PC-3 (cell line): ENCODE measurements around the gene HIPK3. TPM values are rescaled to one million over a fixed set of nuclear protein-coding genes. Genes with fewer than 3 reads are reported as not detected.
"Not testable (repeated sequence)": the region's sequence is repeated elsewhere in the genome, so short reads cannot be mapped to it uniquely, and the experiment has no call there.

Experiments used
- ATAC-seq: fragments of 200-7000 bp; cut with Tn5 transposase; 2 replicates; pipeline ENCODE4 v1.9.1; 2020; ENCODE audit warnings: mild to moderate bottlenecking, moderate library complexity
- BruUV-seq: library from RNA; stranded (reverse); fragments of 400-500 nt; replicated peaks from 2 replicates; lab custom pipeline; 2021; lab: Mats Ljungman, UMichigan
- CTCF ChIA-PET: fragments of 300-600 bp; sonication (Branson Sonifier 250); formaldehyde crosslinking; loops from one replicate; lab custom pipeline; 2022; ENCODE audit warnings: antibody characterized with exemption; lab: Charles Lee
- POLR2A ChIA-PET: fragments of 300-600 bp; sonication (Branson Sonifier 250); formaldehyde crosslinking; loops from one replicate; lab custom pipeline; 2022; ENCODE audit warnings: antibody characterized with exemption; ENCODE audit not compliant: unreplicated experiment; lab: Charles Lee
- DNase-seq: peaks from one replicate; pipeline ENCODE4 v3.0.0-alpha.2; 2015
- H2AFZ ChIP-seq: fragments of 300-600 bp; sonication (generic); 2 replicates; pipeline ENCODE4 v1.6.0; 2016; ENCODE audit warnings: antibody characterized with exemption, low read length
- H3F3A ChIP-seq: fragments of 300-600 bp; sonication (generic); one replicate; pipeline ENCODE4 v1.6.0; 2017; ENCODE audit warnings: antibody characterized with exemption, low read length, control low read depth, mild to moderate bottlenecking; ENCODE audit not compliant: unreplicated experiment
- H3K27ac ChIP-seq: fragments of 300-600 bp; sonication (generic); 2 replicates; pipeline ENCODE4 v1.5.1; 2016; ENCODE audit warnings: mild to moderate bottlenecking, low read length
- H3K27me3 ChIP-seq: fragments of 300-600 bp; sonication (generic); 2 replicates; pipeline ENCODE4 v1.6.1; 2016; ENCODE audit warnings: low read length, mixed read lengths
- H3K36me3 ChIP-seq: fragments of 300-600 bp; sonication (generic); 2 replicates; pipeline ENCODE4 v1.6.1; 2016; ENCODE audit warnings: low read depth, mixed run types, low read length, mixed read lengths
- H3K4me1 ChIP-seq: fragments of 300-600 bp; sonication (generic); 2 replicates; pipeline ENCODE4 v1.5.1; 2016; ENCODE audit warnings: low read length; ENCODE audit not compliant: insufficient read depth
- H3K4me2 ChIP-seq: fragments of 300-600 bp; sonication (generic); 2 replicates; pipeline ENCODE4 v1.6.0; 2016; ENCODE audit warnings: low read length
- H3K4me3 ChIP-seq: fragments of 300-600 bp; sonication (generic); 2 replicates; pipeline ENCODE4 v1.5.1; 2016; ENCODE audit warnings: mild to moderate bottlenecking, low read length, mixed read lengths
- H3K79me2 ChIP-seq: fragments of 300-600 bp; sonication (generic); 2 replicates; pipeline ENCODE4 v1.6.1; 2017; ENCODE audit warnings: low read length, mixed read lengths
- H3K9ac ChIP-seq: fragments of 300-600 bp; sonication (generic); 2 replicates; pipeline ENCODE4 v1.6.0; 2016; ENCODE audit warnings: mild to moderate bottlenecking, low read length
- H3K9me2 ChIP-seq: fragments of 300-600 bp; sonication (generic); replicated peaks from 2 replicates; pipeline ENCODE4 v1.6.1; 2016; ENCODE audit warnings: mixed run types, low read length, mixed read lengths
- H3K9me3 ChIP-seq: fragments of 300-600 bp; sonication (generic); 2 replicates; pipeline ENCODE4 v1.6.1; 2016; ENCODE audit warnings: low read length, mixed read lengths
- H4K20me1 ChIP-seq: fragments of 300-600 bp; sonication (generic); 2 replicates; pipeline ENCODE4 v1.6.1; 2016; ENCODE audit warnings: low read length, mixed read lengths
- EZH2 ChIP-seq: fragments of 300-600 bp; sonication (generic); IDR thresholded peaks from one replicate; pipeline ENCODE4 v1.6.1; 2017; ENCODE audit warnings: antibody characterized with exemption, mild to moderate bottlenecking, low read length; ENCODE audit not compliant: unreplicated experiment
- EZH2phosphoT487 ChIP-seq: fragments of 300-600 bp; sonication (generic); IDR thresholded peaks from 2 replicates; pipeline ENCODE4 v1.6.1; 2018; ENCODE audit warnings: mild to moderate bottlenecking, antibody characterized with exemption, low read length, borderline replicate concordance
- intact Hi-C: fragments of 100-400 bp; cut with micrococcal nuclease; formaldehyde crosslinking; loops from 2 replicates; pipeline ENCODE4 v1.9.0; 2023
- total RNA-seq: library from RNA; depleted of rRNA; stranded (reverse); fragments of >200 nt; gene quantifications from 2 replicates; pipeline ENCODE4 v1.2.3, GENCODE V29; 2014
- TF ChIP-seq, protein P1 (sequence below): fragments of 300-600 bp; sonication (generic); conservative IDR thresholded peaks from 2 replicates; pipeline ENCODE4 v1.5.1; 2017; ENCODE audit warnings: antibody characterized with exemption, low read depth, mild to moderate bottlenecking, low read length

The HIPK3 gene
- total RNA-seq, 1 experiment from 2014 or later = 19.4 TPM

DNA sequence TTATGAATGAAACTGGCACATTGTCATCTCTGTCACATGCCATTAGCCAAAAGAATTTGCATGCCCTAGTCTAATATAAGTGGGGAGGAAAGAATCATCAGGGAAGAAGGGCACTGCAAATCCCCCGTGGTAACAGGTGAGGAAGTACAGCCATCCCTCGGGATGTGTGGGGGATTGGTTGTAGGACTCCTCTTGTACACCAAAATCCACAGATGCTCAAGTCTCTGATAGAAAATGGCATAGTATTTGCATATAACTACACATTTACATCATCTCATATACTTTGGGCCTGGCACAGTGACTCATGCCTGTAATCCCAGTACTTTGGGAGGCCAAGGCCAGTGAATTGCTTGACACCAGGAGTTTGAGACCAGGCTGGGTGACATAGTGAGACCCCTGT, 109.7 kb downstream of the HIPK3 start:
- DNase-seq = no peak
- H3K27me3 ChIP-seq = no peaks in the 10 kb centered on the region
- no peaks in the 10 kb centered on the region for H4K20me1 ChIP-seq
- intact Hi-C loops = no loop called here
- no TSS peak for BruUV-seq
- no peaks in the 10 kb centered on the region for H3K79me2 ChIP-seq
- CTCF ChIA-PET = no interaction called here
- no peak overlapping the region for H3K9ac ChIP-seq
- ATAC-seq = no peak
- no peak overlapping the region for H3K27ac ChIP-seq
- peaks cover 12% of the 10 kb centered on the region for H3K4me1 ChIP-seq
- no peaks in the 10 kb centered on the region for H3K9me2 ChIP-seq
- no peak overlapping the region for H2AFZ ChIP-seq
- H3K36me3 ChIP-seq = no peaks in the 10 kb centered on the region
- H3F3A ChIP-seq = no peaks in the 10 kb centered on the region
- H3K4me2 ChIP-seq = no peak overlapping the region
- POLR2A ChIA-PET = interaction anchor here (0.6 kb wide), 1 partner anchor 23 kb away, joined by 3 read pairs; no protein-coding TSS in a partner anchor
- no peak overlapping the region for H3K4me3 ChIP-seq
- TF ChIP-seq EZH2phosphoT487 (no peak), EZH2 (no peak)
- TF ChIP-seq, protein P1, sequence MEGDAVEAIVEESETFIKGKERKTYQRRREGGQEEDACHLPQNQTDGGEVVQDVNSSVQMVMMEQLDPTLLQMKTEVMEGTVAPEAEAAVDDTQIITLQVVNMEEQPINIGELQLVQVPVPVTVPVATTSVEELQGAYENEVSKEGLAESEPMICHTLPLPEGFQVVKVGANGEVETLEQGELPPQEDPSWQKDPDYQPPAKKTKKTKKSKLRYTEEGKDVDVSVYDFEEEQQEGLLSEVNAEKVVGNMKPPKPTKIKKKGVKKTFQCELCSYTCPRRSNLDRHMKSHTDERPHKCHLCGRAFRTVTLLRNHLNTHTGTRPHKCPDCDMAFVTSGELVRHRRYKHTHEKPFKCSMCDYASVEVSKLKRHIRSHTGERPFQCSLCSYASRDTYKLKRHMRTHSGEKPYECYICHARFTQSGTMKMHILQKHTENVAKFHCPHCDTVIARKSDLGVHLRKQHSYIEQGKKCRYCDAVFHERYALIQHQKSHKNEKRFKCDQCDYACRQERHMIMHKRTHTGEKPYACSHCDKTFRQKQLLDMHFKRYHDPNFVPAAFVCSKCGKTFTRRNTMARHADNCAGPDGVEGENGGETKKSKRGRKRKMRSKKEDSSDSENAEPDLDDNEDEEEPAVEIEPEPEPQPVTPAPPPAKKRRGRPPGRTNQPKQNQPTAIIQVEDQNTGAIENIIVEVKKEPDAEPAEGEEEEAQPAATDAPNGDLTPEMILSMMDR = no peak
- no peaks in the 10 kb centered on the region for H3K9me3 ChIP-seq

DNA sequence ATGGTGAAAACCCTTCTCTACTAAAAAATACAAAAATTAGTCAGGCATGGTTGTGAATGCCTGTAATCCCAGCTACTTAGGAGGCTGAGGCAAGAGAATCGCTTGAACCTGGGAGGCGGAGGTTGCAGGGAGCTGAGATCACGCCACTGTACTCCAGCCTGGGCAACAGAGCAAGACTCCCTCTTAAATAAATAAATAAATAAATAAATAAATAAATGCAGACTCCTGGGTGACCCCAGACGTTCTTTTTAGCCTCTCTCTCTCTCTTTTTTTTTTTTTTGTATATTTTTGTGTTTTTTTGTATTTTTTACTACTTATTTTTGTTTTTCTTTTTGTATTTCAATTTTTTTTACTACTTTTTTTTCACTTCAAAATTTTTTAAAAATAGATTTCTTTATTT, 111.3 kb downstream of the HIPK3 start:
- H3F3A ChIP-seq, H3K4me2 ChIP-seq, H3K9ac ChIP-seq, H3K79me2 ChIP-seq, H4K20me1 ChIP-seq, DNase-seq, H3K9me2 ChIP-seq, BruUV-seq, H3K9me3 ChIP-seq, H3K4me3 ChIP-seq, POLR2A ChIA-PET, H2AFZ ChIP-seq, H3K27me3 ChIP-seq, ATAC-seq, intact Hi-C loops, CTCF ChIA-PET, H3K27ac ChIP-seq, H3K36me3 ChIP-seq: not testable (repeated sequence)
- peaks cover 26% of the 10 kb centered on the region for H3K4me1 ChIP-seq

DNA sequence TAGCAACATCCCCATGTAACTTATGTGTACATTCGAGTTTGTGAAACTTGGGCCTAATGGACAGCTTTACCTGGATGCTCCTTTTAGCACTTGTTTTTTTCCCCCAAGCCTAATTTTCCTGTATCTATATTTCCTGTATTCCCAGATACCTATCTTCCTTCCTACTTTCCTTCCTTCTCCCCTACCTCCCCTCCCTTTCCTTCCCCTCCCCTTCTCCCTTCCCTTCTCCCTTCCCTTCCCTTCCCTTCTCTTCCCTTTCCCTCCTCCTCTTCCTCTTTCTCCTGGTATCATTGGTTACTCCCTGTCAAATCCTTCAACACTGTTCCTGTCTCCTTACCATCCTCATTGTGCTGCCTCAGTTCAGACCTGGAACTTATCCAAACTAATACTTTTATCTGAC, 111.8 kb downstream of the HIPK3 start:
- BruUV-seq = no TSS peak
- Histone ChIP-seq H3K9me2 (no peaks in the 10 kb centered on the region), H3K27me3 (no peaks in the 10 kb centered on the region), H3K9me3 (no peaks in the 10 kb centered on the region), H3K4me3 (no peak overlapping the region), H3F3A (no peaks in the 10 kb centered on the region), H3K27ac (no peak overlapping the region), H3K4me2 (no peak overlapping the region), H3K79me2 (no peaks in the 10 kb centered on the region), H3K4me1 (peaks cover 30% of the 10 kb centered on the region), H2AFZ (no peak overlapping the region), H4K20me1 (no peaks in the 10 kb centered on the region), H3K9ac (no peak overlapping the region), H3K36me3 (no peaks in the 10 kb centered on the region)
- ATAC-seq (no peak), DNase-seq (no peak)
- intact Hi-C loops = no loop called here
- POLR2A ChIA-PET = no interaction called here
- CTCF ChIA-PET = interaction anchor here (0.6 kb wide), 1 partner anchor 347 kb away, joined by 3 read pairs; no protein-coding TSS in a partner anchor
- no peak for TF ChIP-seq EZH2
- TF ChIP-seq, protein P1 = no peak
- TF ChIP-seq EZH2phosphoT487 = no peak
